T1000 (cell line): Measurements from ENCODE around the gene PLEKHM2.
A peak's percentile ranks its signal among the peaks of the same experiment; 100 is the strongest.

Source experiments
- DNase-seq: peaks from one replicate; lab custom pipeline; 2025; ENCODE audit warnings: mixed read lengths; lab: John Stamatoyannopoulos, UW

The PLEKHM2 gene

GRCh38 chr1:15739259-15739658, 55.1 kb downstream of the PLEKHM2 start:
- DNase-seq: no peak

GRCh38 chr1:15739745-15740144, 55.6 kb downstream of the PLEKHM2 start:
- no peak for DNase-seq

- peak; percentile 51 for DNase-seq
Observed at GRCh38 chr1:15740924-15741850, 57.1 kb downstream of the PLEKHM2 start.

- DNase-seq: no peak
Observed at GRCh38 chr1:15742339-15742801, 58.2 kb downstream of the PLEKHM2 start, which contains the start of gene TMEM82. TMEM82 (plus strand) TSS chr1:15742499; CDS start chr1:15742560, 61 bp downstream.

GRCh38 chr1:15744122-15744679, 60.1 kb downstream of the PLEKHM2 start:
- DNase-seq: no peak

- DNase-seq: no peak
Observed at GRCh38 chr1:15747378-15747777, 63.3 kb downstream of the PLEKHM2 start.

GRCh38 chr1:15748264-15748663, 64.1 kb downstream of the PLEKHM2 start:
- DNase-seq: no peak

GRCh38 chr1:15748690-15749398, 64.7 kb downstream of the PLEKHM2 start:
- no peak for DNase-seq

- no peak for DNase-seq
Observed at GRCh38 chr1:15749399-15750291, 65.5 kb downstream of the PLEKHM2 start.

- DNase-seq: no peak
Observed at GRCh38 chr1:15750924-15751323, 66.8 kb downstream of the PLEKHM2 start.

- no peak for DNase-seq
Observed at GRCh38 chr1:15751717-15752116, 67.6 kb downstream of the PLEKHM2 start.

- DNase-seq: no peak
Observed at GRCh38 chr1:15753776-15754175, 69.7 kb downstream of the PLEKHM2 start.

- no peak for DNase-seq
Observed at GRCh38 chr1:15755021-15755645, 71.0 kb downstream of the PLEKHM2 start.

GRCh38 chr1:15755646-15756040, 71.5 kb downstream of the PLEKHM2 start:
- DNase-seq: no peak

- DNase-seq: no peak
Observed at GRCh38 chr1:15756143-15757015, 72.3 kb downstream of the PLEKHM2 start.

- DNase-seq: no peak
Observed at GRCh38 chr1:15757016-15757543, 73.0 kb downstream of the PLEKHM2 start.

- DNase-seq: peak; percentile 21
Observed at GRCh38 chr1:15757575-15758342, 73.6 kb downstream of the PLEKHM2 start.

GRCh38 chr1:15758343-15758931, 74.3 kb downstream of the PLEKHM2 start, which contains the start of gene FBLIM1:
FBLIM1 (plus strand) TSS chr1:15758795; CDS start chr1:15764984, 6,189 bp downstream.
- no peak for DNase-seq
